ENCODE data around the gene NEDD9. TPM values are rescaled to one million over a fixed set of nuclear protein-coding genes. Genes with fewer than 3 reads are reported as not detected.

The NEDD9 gene
- total RNA-seq, 4 donors from 2014 or later, result 34.6 to 82.7 (median 72.3) TPM

- no peak for TF ChIP-seq POLR2AphosphoS5 (IDR thresholded peaks at IDR 0.05)
- TF ChIP-seq EP300 (IDR thresholded peaks at IDR 0.05; ENCODE audit: low read depth), result no peak
- TF ChIP-seq POLR2A (IDR thresholded peaks at IDR 0.05), result no peak
- TF ChIP-seq, protein P1, sequence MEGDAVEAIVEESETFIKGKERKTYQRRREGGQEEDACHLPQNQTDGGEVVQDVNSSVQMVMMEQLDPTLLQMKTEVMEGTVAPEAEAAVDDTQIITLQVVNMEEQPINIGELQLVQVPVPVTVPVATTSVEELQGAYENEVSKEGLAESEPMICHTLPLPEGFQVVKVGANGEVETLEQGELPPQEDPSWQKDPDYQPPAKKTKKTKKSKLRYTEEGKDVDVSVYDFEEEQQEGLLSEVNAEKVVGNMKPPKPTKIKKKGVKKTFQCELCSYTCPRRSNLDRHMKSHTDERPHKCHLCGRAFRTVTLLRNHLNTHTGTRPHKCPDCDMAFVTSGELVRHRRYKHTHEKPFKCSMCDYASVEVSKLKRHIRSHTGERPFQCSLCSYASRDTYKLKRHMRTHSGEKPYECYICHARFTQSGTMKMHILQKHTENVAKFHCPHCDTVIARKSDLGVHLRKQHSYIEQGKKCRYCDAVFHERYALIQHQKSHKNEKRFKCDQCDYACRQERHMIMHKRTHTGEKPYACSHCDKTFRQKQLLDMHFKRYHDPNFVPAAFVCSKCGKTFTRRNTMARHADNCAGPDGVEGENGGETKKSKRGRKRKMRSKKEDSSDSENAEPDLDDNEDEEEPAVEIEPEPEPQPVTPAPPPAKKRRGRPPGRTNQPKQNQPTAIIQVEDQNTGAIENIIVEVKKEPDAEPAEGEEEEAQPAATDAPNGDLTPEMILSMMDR (IDR thresholded peaks at IDR 0.05), result no peak
- in situ Hi-C loops (cut with MboI; ENCODE audit: low pct_ligation_motif_present in 1 of 4, low pct_unique_long_range_greater_than_20kb in 1 of 4, low sequenced_read_pairs in 3 of 4) (no loop called here), intact Hi-C loops (cut with DNase I; ENCODE audit: low total_unique reads) (no loop called here)
- no peaks in the 10 kb centered on the region for H3K36me3 ChIP-seq
- peaks cover 0 to 4% of the 10 kb centered on the region in 2 donors for H3K9me3 ChIP-seq
- H3K4me3 ChIP-seq, result no peak overlapping the region
- H3K4me1 ChIP-seq, result peaks cover 0 to 5% (median 0%) of the 10 kb centered on the region in 4 donors
- H3K27ac ChIP-seq, result no peak overlapping the region
- H3K27me3 ChIP-seq, result no peaks in the 10 kb centered on the region
- no peak for DNase-seq
- 67 to 93% methylated on average over 1 of the region's 1 CpG for WGBS, 2 donors (ENCODE audit: low coverage in 1 of 2)
Observed at GRCh38 chr6:11160199-11160598, 72.3 kb downstream of the NEDD9 start.

DNA sequence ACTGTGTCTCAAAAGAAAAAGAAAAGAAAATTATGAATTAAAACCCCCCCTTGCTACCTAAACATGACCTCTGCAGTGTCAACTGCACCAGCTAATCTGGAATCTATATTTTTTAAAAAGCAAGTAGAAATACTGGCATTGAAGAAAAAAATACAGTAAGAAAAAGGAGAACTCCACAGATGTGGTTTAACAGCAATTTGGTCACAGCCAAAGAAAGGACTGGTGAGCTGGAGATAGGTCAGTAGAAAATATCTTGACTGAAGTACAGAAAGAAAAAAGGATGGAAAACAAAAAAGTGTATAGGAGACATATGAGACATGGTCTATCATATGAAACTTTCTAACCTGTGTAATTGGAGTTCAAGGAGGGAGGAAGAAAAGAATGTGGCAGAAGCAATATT, 76.9 kb downstream of the NEDD9 start:
- in situ Hi-C loops (cut with MboI; ENCODE audit: low pct_ligation_motif_present in 1 of 4, low pct_unique_long_range_greater_than_20kb in 1 of 4, low sequenced_read_pairs in 3 of 4), result no loop called here
- peaks cover 0 to 5% (median 0%) of the 10 kb centered on the region in 4 donors for H3K4me1 ChIP-seq
- no peaks in the 10 kb centered on the region for H3K36me3 ChIP-seq
- no peak overlapping the region for H3K4me3 ChIP-seq
- DNase-seq, result no peak
- no peak overlapping the region for H3K27ac ChIP-seq
- intact Hi-C loops (cut with DNase I; ENCODE audit: low total_unique reads), result no loop called here
- TF ChIP-seq POLR2AphosphoS5 (IDR thresholded peaks at IDR 0.05), result no peak
- TF ChIP-seq, protein P1 (IDR thresholded peaks at IDR 0.05), result no peak
- TF ChIP-seq EP300 (IDR thresholded peaks at IDR 0.05; ENCODE audit: low read depth), result no peak
- no peak for TF ChIP-seq POLR2A (IDR thresholded peaks at IDR 0.05)
- no peaks in the 10 kb centered on the region for H3K27me3 ChIP-seq
- peaks cover 0 to 4% of the 10 kb centered on the region in 2 donors for H3K9me3 ChIP-seq

DNA sequence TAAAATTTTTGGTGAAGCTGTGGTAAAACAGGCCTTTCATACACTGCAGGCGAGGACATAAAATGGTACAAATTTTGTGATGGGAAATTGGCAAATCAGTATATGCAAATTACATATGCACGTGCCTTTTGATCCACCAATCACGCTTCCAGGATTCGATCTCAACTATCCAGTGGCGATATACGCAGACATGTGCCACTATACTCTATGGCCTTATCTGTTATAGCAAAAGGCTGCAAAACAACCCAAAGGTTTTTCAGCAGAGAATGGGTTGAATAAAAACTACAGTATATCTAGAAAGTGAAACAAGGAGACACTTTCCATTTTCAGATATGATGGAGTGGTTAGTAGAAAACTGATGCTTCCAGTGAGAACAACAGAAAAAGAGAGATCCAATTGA, 79.0 kb downstream of the NEDD9 start:
- peaks cover 0 to 4% of the 10 kb centered on the region in 2 donors for H3K9me3 ChIP-seq
- in situ Hi-C loops (cut with MboI; ENCODE audit: low pct_ligation_motif_present in 1 of 4, low pct_unique_long_range_greater_than_20kb in 1 of 4, low sequenced_read_pairs in 3 of 4), result no loop called here
- H3K27ac ChIP-seq, result no peak overlapping the region
- no peaks in the 10 kb centered on the region for H3K4me1 ChIP-seq
- H3K4me3 ChIP-seq, result no peak overlapping the region
- no peaks in the 10 kb centered on the region for H3K36me3 ChIP-seq
- no peak for DNase-seq
- TF ChIP-seq EP300 (IDR thresholded peaks at IDR 0.05; ENCODE audit: low read depth), result no peak
- TF ChIP-seq, protein P1 (IDR thresholded peaks at IDR 0.05), result no peak
- no peak for TF ChIP-seq POLR2AphosphoS5 (IDR thresholded peaks at IDR 0.05)
- TF ChIP-seq POLR2A (IDR thresholded peaks at IDR 0.05), result no peak
- no peaks in the 10 kb centered on the region for H3K27me3 ChIP-seq
- intact Hi-C loops (cut with DNase I; ENCODE audit: low total_unique reads), result no loop called here
- WGBS, 2 donors (ENCODE audit: low coverage in 1 of 2), result 93 to 99% methylated on average over 6 of the region's 6 CpGs

GRCh38 chr6:11152581-11152980, 79.9 kb downstream of the NEDD9 start:
- H3K4me3 ChIP-seq, result no peak overlapping the region
- no peak overlapping the region for H3K27ac ChIP-seq
- in situ Hi-C loops (cut with MboI; ENCODE audit: low pct_ligation_motif_present in 1 of 4, low pct_unique_long_range_greater_than_20kb in 1 of 4, low sequenced_read_pairs in 3 of 4), result no loop called here
- no peaks in the 10 kb centered on the region for H3K27me3 ChIP-seq
- DNase-seq, result no peak
- intact Hi-C loops (cut with DNase I; ENCODE audit: low total_unique reads), result no loop called here
- no peaks in the 10 kb centered on the region for H3K36me3 ChIP-seq
- peaks cover 0 to 4% of the 10 kb centered on the region in 2 donors for H3K9me3 ChIP-seq
- no peaks in the 10 kb centered on the region for H3K4me1 ChIP-seq
- no peak for TF ChIP-seq EP300 (IDR thresholded peaks at IDR 0.05; ENCODE audit: low read depth)
- TF ChIP-seq POLR2AphosphoS5 (IDR thresholded peaks at IDR 0.05), result no peak
- TF ChIP-seq, protein P1 (IDR thresholded peaks at IDR 0.05), result no peak
- no peak for TF ChIP-seq POLR2A (IDR thresholded peaks at IDR 0.05)
